Measurements from ENCODE around the gene MYNN.
A peak's percentile ranks its signal among the peaks of the same experiment; 100 is the strongest.

The MYNN gene

GRCh38 chr3:169836078-169836941, 63.1 kb downstream of the MYNN start:
- H3K4me1 Mint-ChIP-seq = peaks cover 3% of the 10 kb centered on the region
- DNase-seq (no peak), ATAC-seq (no peak)
- no peaks in the 10 kb centered on the region for H3K36me3 Mint-ChIP-seq (ENCODE audit: low read depth)
- H3K27me3 Mint-ChIP-seq = no peaks in the 10 kb centered on the region
- no peak overlapping the region for H3K4me3 Mint-ChIP-seq
- no peaks in the 10 kb centered on the region for H3K9me3 Mint-ChIP-seq
- H3K27ac Mint-ChIP-seq = peak overlapping the region; percentile 32

- ATAC-seq (no peak), DNase-seq (no peak)
- Mint-ChIP-seq H3K27me3 (no peaks in the 10 kb centered on the region), H3K9me3 (no peaks in the 10 kb centered on the region), H3K4me3 (no peak overlapping the region), H3K36me3 (ENCODE audit: low read depth) (no peaks in the 10 kb centered on the region), H3K27ac (no peak overlapping the region), H3K4me1 (peaks cover 3% of the 10 kb centered on the region)
Observed at GRCh38 chr3:169836942-169837275, 63.7 kb downstream of the MYNN start.

- no peak for DNase-seq
- Mint-ChIP-seq H3K4me1 (peaks cover 3% of the 10 kb centered on the region), H3K27ac (no peak overlapping the region), H3K4me3 (no peak overlapping the region), H3K27me3 (no peaks in the 10 kb centered on the region), H3K9me3 (no peaks in the 10 kb centered on the region), H3K36me3 (ENCODE audit: low read depth) (no peaks in the 10 kb centered on the region)
- no peak for ATAC-seq
Observed at GRCh38 chr3:169838511-169839030, 65.4 kb downstream of the MYNN start.

Measured in activated naive CD8-positive, alpha-beta T cell treated with anti-CD3 and anti-CD28 coated beads, Interleukin-2, amount 50 U/mL, for 24 hours (primary cell).